Measurements from ENCODE around the gene IQCM.

GRCh38 chr4:149521611-149522425 lies 293.8 kb downstream of the IQCM start:
- TF ChIP-seq EZH2 (IDR thresholded peaks at IDR 0.05; ENCODE audit: low read length, missing control alignments), result no peak
- no peak for TF ChIP-seq CTCF (conservative IDR thresholded peaks at IDR 0.05 in 1 of 2, IDR thresholded peaks at IDR 0.05 in 1 of 2; ENCODE audit: low read depth in 1 of 2, low read length in 2 of 2)
